ENCODE measurements around the gene SPECC1.

DNA sequence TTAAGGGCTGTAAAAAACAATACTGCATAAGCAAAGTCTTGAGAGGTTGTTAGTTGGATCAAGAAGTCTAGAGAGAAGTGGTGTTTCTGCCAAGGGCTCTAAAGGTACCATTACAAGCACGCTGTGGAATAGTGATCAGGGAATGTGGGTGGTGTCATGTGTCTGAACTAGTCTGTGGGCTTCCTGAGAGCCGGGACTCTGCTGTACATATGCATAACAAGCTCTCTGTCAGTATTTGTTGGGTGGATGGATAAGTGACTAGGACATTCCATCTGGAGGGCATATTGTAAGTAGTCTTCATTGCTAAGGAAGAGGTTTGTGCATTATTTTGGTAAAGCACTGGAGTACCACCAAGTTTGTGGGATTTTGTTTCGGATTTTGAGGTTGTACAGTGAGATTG lies 248.6 kb downstream of the SPECC1 start:
- TF ChIP-seq POLR2A (IDR thresholded peaks at IDR 0.05; ENCODE audit: borderline replicate concordance, extremely low read depth, insufficient read depth, insufficient read length): no peak
- no peak for TF ChIP-seq CBX3 (IDR thresholded peaks at IDR 0.05; ENCODE audit: low read depth)
- TF ChIP-seq, protein P1, sequence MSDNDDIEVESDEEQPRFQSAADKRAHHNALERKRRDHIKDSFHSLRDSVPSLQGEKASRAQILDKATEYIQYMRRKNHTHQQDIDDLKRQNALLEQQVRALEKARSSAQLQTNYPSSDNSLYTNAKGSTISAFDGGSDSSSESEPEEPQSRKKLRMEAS (IDR thresholded peaks at IDR 0.05): no peak
- TF ChIP-seq, protein P2, sequence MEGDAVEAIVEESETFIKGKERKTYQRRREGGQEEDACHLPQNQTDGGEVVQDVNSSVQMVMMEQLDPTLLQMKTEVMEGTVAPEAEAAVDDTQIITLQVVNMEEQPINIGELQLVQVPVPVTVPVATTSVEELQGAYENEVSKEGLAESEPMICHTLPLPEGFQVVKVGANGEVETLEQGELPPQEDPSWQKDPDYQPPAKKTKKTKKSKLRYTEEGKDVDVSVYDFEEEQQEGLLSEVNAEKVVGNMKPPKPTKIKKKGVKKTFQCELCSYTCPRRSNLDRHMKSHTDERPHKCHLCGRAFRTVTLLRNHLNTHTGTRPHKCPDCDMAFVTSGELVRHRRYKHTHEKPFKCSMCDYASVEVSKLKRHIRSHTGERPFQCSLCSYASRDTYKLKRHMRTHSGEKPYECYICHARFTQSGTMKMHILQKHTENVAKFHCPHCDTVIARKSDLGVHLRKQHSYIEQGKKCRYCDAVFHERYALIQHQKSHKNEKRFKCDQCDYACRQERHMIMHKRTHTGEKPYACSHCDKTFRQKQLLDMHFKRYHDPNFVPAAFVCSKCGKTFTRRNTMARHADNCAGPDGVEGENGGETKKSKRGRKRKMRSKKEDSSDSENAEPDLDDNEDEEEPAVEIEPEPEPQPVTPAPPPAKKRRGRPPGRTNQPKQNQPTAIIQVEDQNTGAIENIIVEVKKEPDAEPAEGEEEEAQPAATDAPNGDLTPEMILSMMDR (IDR thresholded peaks at IDR 0.05 in 2 of 3, conservative IDR thresholded peaks at IDR 0.05 in 1 of 3; ENCODE audit: borderline replicate concordance in 1 of 3, insufficient read depth in 1 of 3, low read depth in 2 of 3, low read length in 2 of 3): no peak

Measured in HCT116 (cell line).